ENCODE results near the gene DNAI1.

DNA sequence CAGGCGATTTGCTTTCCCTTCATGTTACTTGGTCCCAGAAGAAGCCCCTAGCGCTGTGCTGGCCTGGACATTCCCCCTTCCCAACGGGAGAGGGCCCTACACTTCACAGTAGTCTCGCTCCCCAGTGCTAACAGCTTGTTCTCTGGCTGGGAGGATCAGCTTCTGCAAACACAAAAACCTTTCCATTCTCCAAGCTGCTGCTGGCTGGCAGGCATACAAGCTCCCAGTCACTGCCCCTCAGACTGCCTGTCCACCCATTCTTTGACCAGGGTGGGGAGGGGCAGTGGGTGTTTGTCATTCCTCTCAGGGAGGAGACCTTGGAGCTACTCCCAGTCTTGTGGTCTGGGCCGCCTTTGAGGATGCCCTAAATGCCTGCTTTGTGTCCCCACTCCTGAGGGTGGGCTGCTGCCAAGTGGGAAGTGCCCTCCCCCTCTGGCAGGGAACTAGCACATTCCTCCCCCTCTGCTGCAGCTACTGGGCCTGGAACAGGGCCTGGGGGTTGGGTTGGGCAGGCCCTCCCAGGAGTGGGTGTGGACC, 43.4 kb downstream of the DNAI1 start:
- TF ChIP-seq, protein P1, sequence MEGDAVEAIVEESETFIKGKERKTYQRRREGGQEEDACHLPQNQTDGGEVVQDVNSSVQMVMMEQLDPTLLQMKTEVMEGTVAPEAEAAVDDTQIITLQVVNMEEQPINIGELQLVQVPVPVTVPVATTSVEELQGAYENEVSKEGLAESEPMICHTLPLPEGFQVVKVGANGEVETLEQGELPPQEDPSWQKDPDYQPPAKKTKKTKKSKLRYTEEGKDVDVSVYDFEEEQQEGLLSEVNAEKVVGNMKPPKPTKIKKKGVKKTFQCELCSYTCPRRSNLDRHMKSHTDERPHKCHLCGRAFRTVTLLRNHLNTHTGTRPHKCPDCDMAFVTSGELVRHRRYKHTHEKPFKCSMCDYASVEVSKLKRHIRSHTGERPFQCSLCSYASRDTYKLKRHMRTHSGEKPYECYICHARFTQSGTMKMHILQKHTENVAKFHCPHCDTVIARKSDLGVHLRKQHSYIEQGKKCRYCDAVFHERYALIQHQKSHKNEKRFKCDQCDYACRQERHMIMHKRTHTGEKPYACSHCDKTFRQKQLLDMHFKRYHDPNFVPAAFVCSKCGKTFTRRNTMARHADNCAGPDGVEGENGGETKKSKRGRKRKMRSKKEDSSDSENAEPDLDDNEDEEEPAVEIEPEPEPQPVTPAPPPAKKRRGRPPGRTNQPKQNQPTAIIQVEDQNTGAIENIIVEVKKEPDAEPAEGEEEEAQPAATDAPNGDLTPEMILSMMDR (IDR thresholded peaks at IDR 0.05): no peak
- TF ChIP-seq ZFX (IDR thresholded peaks at IDR 0.05; ENCODE audit: borderline replicate concordance): no peak

Data from 22Rv1 (cell line).